ENCODE data around the gene ZNF709. TPM values are rescaled to one million over a fixed set of nuclear protein-coding genes. Genes with fewer than 3 reads are reported as not detected.
"Not testable (repeated sequence)": the region's sequence is repeated elsewhere in the genome, so short reads cannot be mapped to it uniquely, and the experiment has no call there.

ZNF709 gene
- total RNA-seq, 1 experiment from 2014 or later: 1.7 TPM

DNA sequence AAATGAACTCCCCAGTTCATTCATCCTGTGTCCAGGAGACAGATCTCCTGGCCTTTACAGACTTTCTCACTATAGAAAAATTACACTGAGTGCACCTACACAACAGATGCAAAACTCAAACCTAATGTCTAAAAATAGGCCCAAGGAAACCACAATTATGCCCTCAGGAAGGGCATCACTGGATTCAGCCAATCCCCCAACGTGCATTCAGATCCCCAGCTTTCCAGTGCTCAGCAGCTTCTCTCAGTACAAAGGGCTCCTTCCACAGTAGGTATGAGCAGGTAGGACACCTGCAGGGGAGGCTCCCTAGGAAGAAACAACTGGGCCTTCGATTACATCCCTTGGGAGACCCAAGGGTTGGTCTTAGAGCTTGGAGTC, 2.1 kb downstream of the ZNF709 start:
- H3K4me3 Mint-ChIP-seq (ENCODE audit: low read depth, unreplicated experiment): no peak overlapping the region
- DNase-seq: no peak
- no peaks in the 10 kb centered on the region for H3K4me1 Mint-ChIP-seq (ENCODE audit: low read depth, unreplicated experiment)
- H3K27ac Mint-ChIP-seq (ENCODE audit: unreplicated experiment): no peak overlapping the region
- CTCF ChIA-PET: interaction anchor here (0.5 kb wide), 1 partner anchor 81 kb away, joined by 4 read pairs; the partner anchor contains the start of gene ZNF799
- peaks cover 10% of the 10 kb centered on the region for H3K9me3 Mint-ChIP-seq (ENCODE audit: low read depth, unreplicated experiment)
- TF ChIP-seq, protein P1, sequence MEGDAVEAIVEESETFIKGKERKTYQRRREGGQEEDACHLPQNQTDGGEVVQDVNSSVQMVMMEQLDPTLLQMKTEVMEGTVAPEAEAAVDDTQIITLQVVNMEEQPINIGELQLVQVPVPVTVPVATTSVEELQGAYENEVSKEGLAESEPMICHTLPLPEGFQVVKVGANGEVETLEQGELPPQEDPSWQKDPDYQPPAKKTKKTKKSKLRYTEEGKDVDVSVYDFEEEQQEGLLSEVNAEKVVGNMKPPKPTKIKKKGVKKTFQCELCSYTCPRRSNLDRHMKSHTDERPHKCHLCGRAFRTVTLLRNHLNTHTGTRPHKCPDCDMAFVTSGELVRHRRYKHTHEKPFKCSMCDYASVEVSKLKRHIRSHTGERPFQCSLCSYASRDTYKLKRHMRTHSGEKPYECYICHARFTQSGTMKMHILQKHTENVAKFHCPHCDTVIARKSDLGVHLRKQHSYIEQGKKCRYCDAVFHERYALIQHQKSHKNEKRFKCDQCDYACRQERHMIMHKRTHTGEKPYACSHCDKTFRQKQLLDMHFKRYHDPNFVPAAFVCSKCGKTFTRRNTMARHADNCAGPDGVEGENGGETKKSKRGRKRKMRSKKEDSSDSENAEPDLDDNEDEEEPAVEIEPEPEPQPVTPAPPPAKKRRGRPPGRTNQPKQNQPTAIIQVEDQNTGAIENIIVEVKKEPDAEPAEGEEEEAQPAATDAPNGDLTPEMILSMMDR (IDR thresholded peaks at IDR 0.05; ENCODE audit: unreplicated experiment): no peak
- peaks cover 14% of the 10 kb centered on the region for H3K36me3 Mint-ChIP-seq (ENCODE audit: insufficient read depth, unreplicated experiment)
- no TSS peak for BruUV-seq (replicated peaks)
- H3K27me3 Mint-ChIP-seq (ENCODE audit: unreplicated experiment): no peaks in the 10 kb centered on the region
- intact Hi-C loops (cut with micrococcal nuclease; ENCODE audit: unreplicated experiment): no loop called here

DNA sequence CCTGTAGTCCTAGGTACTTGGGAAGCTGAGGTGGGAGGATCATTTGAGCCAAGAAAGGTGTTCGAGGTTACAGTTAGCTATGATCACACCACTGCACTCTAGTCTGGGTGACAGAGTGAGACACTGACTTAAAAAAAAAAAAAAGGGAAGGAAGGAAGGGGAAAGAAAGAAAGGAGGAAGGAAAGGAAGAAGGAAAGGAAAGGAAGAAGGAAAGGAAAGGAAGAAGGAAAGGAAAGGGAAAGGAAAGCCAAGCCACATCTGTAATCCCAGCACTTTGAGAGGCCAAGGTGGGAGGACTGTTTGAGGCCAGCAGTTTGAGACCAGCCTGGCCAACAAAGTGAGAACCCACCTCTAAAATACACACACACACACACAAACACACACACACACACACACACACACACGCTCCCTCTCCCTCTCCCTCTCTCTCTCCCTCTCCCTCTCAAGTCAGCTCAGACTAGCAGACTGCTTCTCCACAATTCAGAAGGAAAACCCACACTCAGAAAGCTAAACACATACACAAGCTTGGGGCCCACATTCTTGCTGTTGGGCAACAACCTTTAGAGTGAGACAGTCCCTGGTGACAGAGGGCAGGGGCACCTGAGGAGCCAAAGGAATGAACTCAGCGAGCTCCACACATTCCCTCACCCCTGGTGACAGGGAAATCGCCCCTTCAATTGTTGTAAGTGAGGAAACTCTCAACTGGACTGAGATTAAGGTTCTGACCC, 2.7 kb downstream of the ZNF709 start:
- Mint-ChIP-seq H3K36me3 (ENCODE audit: insufficient read depth, unreplicated experiment) (peaks cover 14% of the 10 kb centered on the region), H3K4me1 (ENCODE audit: low read depth, unreplicated experiment) (no peaks in the 10 kb centered on the region), H3K27ac (ENCODE audit: unreplicated experiment) (no peak overlapping the region), H3K4me3 (ENCODE audit: low read depth, unreplicated experiment) (no peak overlapping the region), H3K9me3 (ENCODE audit: low read depth, unreplicated experiment) (peaks cover 10% of the 10 kb centered on the region), H3K27me3 (ENCODE audit: unreplicated experiment) (no peaks in the 10 kb centered on the region)
- BruUV-seq (replicated peaks): no TSS peak
- no peak for DNase-seq
- intact Hi-C loops (cut with micrococcal nuclease; ENCODE audit: unreplicated experiment): no loop called here
- TF ChIP-seq, protein P1 (IDR thresholded peaks at IDR 0.05; ENCODE audit: unreplicated experiment): no peak
- CTCF ChIA-PET: interaction anchor here (0.5 kb wide), 1 partner anchor 81 kb away, joined by 4 read pairs; the partner anchor contains the start of gene ZNF799

DNA sequence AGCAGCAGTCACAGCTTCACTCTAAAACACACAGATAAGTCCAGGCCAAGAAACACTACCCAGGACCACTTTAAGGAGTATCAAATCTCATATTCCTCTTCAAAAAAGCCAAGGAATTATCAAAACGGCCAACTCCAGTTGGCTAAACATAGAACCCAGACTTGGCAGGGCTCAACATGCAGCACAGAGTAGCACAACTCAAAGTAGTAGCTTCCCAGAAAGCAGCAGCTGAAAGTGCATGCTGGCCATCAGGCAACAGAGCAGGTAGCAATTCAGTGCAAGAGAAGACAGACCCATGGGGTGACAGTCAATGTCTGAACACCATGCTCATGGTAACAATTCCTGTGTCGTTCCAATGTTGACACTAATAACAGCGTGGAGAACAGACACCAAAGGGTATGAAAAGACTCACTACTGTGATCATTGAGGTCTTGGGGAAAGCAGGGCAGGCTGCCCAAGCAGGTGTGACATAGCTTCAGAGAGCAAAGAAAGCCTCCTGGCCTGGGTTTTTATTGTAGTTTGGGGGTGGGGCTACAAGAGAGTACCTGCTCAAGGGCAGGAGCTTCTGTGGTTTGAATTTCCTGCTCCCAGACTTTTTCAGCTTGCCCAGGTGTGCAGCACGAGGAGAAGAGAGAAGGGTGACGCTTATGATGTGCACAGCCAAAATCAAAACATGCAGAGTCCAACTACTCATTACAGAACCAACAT, 6.2 kb downstream of the ZNF709 start:
- no peak overlapping the region for H3K4me3 Mint-ChIP-seq (ENCODE audit: low read depth, unreplicated experiment)
- H3K27ac Mint-ChIP-seq (ENCODE audit: unreplicated experiment): no peak overlapping the region
- H3K36me3 Mint-ChIP-seq (ENCODE audit: insufficient read depth, unreplicated experiment): no peaks in the 10 kb centered on the region
- CTCF ChIA-PET: no interaction called here
- H3K9me3 Mint-ChIP-seq (ENCODE audit: low read depth, unreplicated experiment): peaks cover 10% of the 10 kb centered on the region
- no TSS peak for BruUV-seq (replicated peaks)
- intact Hi-C loops (cut with micrococcal nuclease; ENCODE audit: unreplicated experiment): no loop called here
- no peaks in the 10 kb centered on the region for H3K4me1 Mint-ChIP-seq (ENCODE audit: low read depth, unreplicated experiment)
- TF ChIP-seq, protein P1 (IDR thresholded peaks at IDR 0.05; ENCODE audit: unreplicated experiment): no peak
- no peak for DNase-seq
- H3K27me3 Mint-ChIP-seq (ENCODE audit: unreplicated experiment): no peaks in the 10 kb centered on the region

GRCh38 chr19:12467651-12468050, 17.0 kb downstream of the ZNF709 start:
- H3K4me3 Mint-ChIP-seq (ENCODE audit: low read depth, unreplicated experiment); H3K4me1 Mint-ChIP-seq (ENCODE audit: low read depth, unreplicated experiment); CTCF ChIA-PET; H3K27ac Mint-ChIP-seq (ENCODE audit: unreplicated experiment); intact Hi-C loops (cut with micrococcal nuclease; ENCODE audit: unreplicated experiment); BruUV-seq (replicated peaks); H3K27me3 Mint-ChIP-seq (ENCODE audit: unreplicated experiment); H3K9me3 Mint-ChIP-seq (ENCODE audit: low read depth, unreplicated experiment); H3K36me3 Mint-ChIP-seq (ENCODE audit: insufficient read depth, unreplicated experiment); DNase-seq: not testable (repeated sequence)

DNA sequence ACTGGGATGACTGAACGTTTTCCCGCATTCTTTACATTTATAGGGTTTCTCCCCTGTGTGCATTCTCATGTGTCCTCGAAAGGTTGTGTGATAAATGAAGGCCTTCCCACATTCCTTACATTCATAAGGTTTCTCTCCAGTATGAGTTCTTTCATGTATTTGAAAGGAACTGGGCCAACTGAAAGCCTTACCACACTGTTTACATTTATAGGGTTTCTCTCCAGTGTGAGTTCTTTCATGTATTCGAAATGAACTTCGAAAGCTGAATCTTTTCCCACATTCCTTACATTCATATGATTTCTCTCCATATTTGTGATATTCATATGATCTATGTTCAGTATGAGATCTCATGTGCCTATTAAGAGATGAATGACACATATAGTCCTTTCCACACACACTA, 19.4 kb downstream of the ZNF709 start:
- CTCF ChIA-PET: no interaction called here
- Mint-ChIP-seq H3K4me1 (ENCODE audit: low read depth, unreplicated experiment) (no peaks in the 10 kb centered on the region), H3K27me3 (ENCODE audit: unreplicated experiment) (no peaks in the 10 kb centered on the region), H3K36me3 (ENCODE audit: insufficient read depth, unreplicated experiment) (no peaks in the 10 kb centered on the region), H3K9me3 (ENCODE audit: low read depth, unreplicated experiment) (peaks cover 5% of the 10 kb centered on the region), H3K27ac (ENCODE audit: unreplicated experiment) (no peak overlapping the region), H3K4me3 (ENCODE audit: low read depth, unreplicated experiment) (no peak overlapping the region)
- DNase-seq: no peak
- TF ChIP-seq, protein P1 (IDR thresholded peaks at IDR 0.05; ENCODE audit: unreplicated experiment): no peak
- intact Hi-C loops (cut with micrococcal nuclease; ENCODE audit: unreplicated experiment): no loop called here
- BruUV-seq (replicated peaks): no TSS peak
